ENCODE measurements around the gene MRPL50.

DNA sequence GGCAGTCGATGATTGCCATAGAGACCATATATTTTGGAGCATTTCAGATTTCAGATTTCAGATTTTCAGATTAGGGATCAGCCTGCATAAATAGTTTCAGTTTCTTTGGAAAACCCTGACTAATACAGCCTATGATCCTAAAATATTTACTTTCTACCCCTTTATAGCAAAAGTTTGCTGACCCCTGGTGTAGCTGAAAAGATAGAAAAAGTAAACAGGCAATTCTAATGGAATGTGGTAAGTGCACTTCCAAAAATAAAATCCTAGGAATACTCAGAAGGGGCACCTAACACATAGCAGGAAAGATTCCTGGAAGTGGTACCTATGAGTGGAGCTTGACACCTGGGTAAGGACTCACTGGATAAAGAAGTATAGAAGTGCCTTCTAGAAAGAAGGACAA is 48.1 kb downstream of the MRPL50 start:
- TF ChIP-seq, protein P1, sequence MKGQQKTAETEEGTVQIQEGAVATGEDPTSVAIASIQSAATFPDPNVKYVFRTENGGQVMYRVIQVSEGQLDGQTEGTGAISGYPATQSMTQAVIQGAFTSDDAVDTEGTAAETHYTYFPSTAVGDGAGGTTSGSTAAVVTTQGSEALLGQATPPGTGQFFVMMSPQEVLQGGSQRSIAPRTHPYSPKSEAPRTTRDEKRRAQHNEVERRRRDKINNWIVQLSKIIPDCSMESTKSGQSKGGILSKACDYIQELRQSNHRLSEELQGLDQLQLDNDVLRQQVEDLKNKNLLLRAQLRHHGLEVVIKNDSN (IDR thresholded peaks at IDR 0.05; ENCODE audit: borderline replicate concordance, low read depth), result no peak
- TF ChIP-seq POLR2AphosphoS5 (IDR thresholded peaks at IDR 0.05; ENCODE audit: low read depth, low read length), result no peak
- TF ChIP-seq, protein P2, sequence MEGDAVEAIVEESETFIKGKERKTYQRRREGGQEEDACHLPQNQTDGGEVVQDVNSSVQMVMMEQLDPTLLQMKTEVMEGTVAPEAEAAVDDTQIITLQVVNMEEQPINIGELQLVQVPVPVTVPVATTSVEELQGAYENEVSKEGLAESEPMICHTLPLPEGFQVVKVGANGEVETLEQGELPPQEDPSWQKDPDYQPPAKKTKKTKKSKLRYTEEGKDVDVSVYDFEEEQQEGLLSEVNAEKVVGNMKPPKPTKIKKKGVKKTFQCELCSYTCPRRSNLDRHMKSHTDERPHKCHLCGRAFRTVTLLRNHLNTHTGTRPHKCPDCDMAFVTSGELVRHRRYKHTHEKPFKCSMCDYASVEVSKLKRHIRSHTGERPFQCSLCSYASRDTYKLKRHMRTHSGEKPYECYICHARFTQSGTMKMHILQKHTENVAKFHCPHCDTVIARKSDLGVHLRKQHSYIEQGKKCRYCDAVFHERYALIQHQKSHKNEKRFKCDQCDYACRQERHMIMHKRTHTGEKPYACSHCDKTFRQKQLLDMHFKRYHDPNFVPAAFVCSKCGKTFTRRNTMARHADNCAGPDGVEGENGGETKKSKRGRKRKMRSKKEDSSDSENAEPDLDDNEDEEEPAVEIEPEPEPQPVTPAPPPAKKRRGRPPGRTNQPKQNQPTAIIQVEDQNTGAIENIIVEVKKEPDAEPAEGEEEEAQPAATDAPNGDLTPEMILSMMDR (IDR thresholded peaks at IDR 0.05), result no peak
- TF ChIP-seq ELF1 (IDR thresholded peaks at IDR 0.05), result no peak
- no peak for TF ChIP-seq FOXM1 (IDR thresholded peaks at IDR 0.05; ENCODE audit: low read depth)
- TF ChIP-seq EP300 (IDR thresholded peaks at IDR 0.05; ENCODE audit: borderline replicate concordance in 1 of 2, low read depth in 1 of 2, low read length in 1 of 2), result no peak
- TF ChIP-seq FOXJ3 (CRISPR knock-in tag; IDR thresholded peaks at IDR 0.05), result no peak
- TF ChIP-seq NFIC (IDR thresholded peaks at IDR 0.05; ENCODE audit: borderline replicate concordance), result no peak
- no peak for TF ChIP-seq RCOR1 (IDR thresholded peaks at IDR 0.05; ENCODE audit: low read length)
- TF ChIP-seq MXI1 (IDR thresholded peaks at IDR 0.05; ENCODE audit: low read depth, low read length), result no peak
- TF ChIP-seq, protein P3, sequence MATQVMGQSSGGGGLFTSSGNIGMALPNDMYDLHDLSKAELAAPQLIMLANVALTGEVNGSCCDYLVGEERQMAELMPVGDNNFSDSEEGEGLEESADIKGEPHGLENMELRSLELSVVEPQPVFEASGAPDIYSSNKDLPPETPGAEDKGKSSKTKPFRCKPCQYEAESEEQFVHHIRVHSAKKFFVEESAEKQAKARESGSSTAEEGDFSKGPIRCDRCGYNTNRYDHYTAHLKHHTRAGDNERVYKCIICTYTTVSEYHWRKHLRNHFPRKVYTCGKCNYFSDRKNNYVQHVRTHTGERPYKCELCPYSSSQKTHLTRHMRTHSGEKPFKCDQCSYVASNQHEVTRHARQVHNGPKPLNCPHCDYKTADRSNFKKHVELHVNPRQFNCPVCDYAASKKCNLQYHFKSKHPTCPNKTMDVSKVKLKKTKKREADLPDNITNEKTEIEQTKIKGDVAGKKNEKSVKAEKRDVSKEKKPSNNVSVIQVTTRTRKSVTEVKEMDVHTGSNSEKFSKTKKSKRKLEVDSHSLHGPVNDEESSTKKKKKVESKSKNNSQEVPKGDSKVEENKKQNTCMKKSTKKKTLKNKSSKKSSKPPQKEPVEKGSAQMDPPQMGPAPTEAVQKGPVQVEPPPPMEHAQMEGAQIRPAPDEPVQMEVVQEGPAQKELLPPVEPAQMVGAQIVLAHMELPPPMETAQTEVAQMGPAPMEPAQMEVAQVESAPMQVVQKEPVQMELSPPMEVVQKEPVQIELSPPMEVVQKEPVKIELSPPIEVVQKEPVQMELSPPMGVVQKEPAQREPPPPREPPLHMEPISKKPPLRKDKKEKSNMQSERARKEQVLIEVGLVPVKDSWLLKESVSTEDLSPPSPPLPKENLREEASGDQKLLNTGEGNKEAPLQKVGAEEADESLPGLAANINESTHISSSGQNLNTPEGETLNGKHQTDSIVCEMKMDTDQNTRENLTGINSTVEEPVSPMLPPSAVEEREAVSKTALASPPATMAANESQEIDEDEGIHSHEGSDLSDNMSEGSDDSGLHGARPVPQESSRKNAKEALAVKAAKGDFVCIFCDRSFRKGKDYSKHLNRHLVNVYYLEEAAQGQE (IDR thresholded peaks at IDR 0.05; ENCODE audit: low read depth, low read length), result no peak
- TF ChIP-seq, protein P4, sequence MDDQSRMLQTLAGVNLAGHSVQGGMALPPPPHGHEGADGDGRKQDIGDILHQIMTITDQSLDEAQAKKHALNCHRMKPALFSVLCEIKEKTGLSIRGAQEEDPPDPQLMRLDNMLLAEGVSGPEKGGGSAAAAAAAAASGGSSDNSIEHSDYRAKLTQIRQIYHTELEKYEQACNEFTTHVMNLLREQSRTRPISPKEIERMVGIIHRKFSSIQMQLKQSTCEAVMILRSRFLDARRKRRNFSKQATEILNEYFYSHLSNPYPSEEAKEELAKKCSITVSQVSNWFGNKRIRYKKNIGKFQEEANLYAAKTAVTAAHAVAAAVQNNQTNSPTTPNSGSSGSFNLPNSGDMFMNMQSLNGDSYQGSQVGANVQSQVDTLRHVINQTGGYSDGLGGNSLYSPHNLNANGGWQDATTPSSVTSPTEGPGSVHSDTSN (IDR thresholded peaks at IDR 0.05), result no peak
- TF ChIP-seq SIN3A (IDR thresholded peaks at IDR 0.05; ENCODE audit: borderline replicate concordance, low read depth, low read length), result no peak
- no peak for TF ChIP-seq GABPA (IDR thresholded peaks at IDR 0.05; ENCODE audit: low read depth)
